Prostate gland (tissue), 2 donors: ENCODE data around the gene PTPRT.

ENCODE experiments used
- POLR2A ChIP-seq: fragments of 450-650 bp; IDR thresholded peaks from one replicate; pipeline ENCODE4 v1.6.1; 2016; ENCODE audit warnings: antibody characterized with exemption, mild to moderate bottlenecking
- POLR2AphosphoS5 ChIP-seq: sonication (generic); formaldehyde crosslinking; IDR thresholded peaks from one replicate; pipeline ENCODE4 v1.6.1; 2017; ENCODE audit warnings: antibody characterized with exemption
- TF ChIP-seq, protein P1 (sequence below), 4 experiments: fragments of 200-600 bp in 2 of 4; fragments of 450-650 bp in 2 of 4; sonication (generic) in 2 of 4; IDR thresholded peaks; 1 replicate in 3 of 4; 2 replicates in 1 of 4; pipeline ENCODE4 v1.5.1; 2016 to 2019; ENCODE audit warnings: antibody characterized with exemption in 4 of 4, mild to moderate bottlenecking in 2 of 4, moderate library complexity in 2 of 4

- TF ChIP-seq, protein P1, sequence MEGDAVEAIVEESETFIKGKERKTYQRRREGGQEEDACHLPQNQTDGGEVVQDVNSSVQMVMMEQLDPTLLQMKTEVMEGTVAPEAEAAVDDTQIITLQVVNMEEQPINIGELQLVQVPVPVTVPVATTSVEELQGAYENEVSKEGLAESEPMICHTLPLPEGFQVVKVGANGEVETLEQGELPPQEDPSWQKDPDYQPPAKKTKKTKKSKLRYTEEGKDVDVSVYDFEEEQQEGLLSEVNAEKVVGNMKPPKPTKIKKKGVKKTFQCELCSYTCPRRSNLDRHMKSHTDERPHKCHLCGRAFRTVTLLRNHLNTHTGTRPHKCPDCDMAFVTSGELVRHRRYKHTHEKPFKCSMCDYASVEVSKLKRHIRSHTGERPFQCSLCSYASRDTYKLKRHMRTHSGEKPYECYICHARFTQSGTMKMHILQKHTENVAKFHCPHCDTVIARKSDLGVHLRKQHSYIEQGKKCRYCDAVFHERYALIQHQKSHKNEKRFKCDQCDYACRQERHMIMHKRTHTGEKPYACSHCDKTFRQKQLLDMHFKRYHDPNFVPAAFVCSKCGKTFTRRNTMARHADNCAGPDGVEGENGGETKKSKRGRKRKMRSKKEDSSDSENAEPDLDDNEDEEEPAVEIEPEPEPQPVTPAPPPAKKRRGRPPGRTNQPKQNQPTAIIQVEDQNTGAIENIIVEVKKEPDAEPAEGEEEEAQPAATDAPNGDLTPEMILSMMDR (IDR thresholded peaks at IDR 0.05): no peak
- TF ChIP-seq POLR2A (no peak), POLR2AphosphoS5 (no peak)
These were observed 1104.3 kb downstream of the PTPRT start for GRCh38 chr20:42085366-42085765.
